ENCODE measurements around the gene TRPM1. TPM values are rescaled to one million over a fixed set of nuclear protein-coding genes. Genes with fewer than 3 reads are reported as not detected.
"Not testable (repeated sequence)": the region's sequence is repeated elsewhere in the genome, so short reads cannot be mapped to it uniquely, and the experiment has no call there.

TRPM1 gene
- total RNA-seq, 4 donors from 2014 or later: not detected

- no peak for DNase-seq
Observed at GRCh38 chr15:31090766-31091165, 10.8 kb downstream of the TRPM1 start.

GRCh38 chr15:31089368-31090047, 12.0 kb downstream of the TRPM1 start:
- H3K4me3 ChIP-seq: no peak overlapping the region
- no peaks in the 10 kb centered on the region for H3K9me3 ChIP-seq
- no peaks in the 10 kb centered on the region for H3K4me1 ChIP-seq
- DNase-seq: no peak
- H3K27ac ChIP-seq: no peak overlapping the region
- TF ChIP-seq CTCF (IDR thresholded peaks at IDR 0.05): no peak
- no peak for TF ChIP-seq POLR2A (IDR thresholded peaks at IDR 0.05)
- no peaks in the 10 kb centered on the region for H3K27me3 ChIP-seq
- H3K36me3 ChIP-seq: no peaks in the 10 kb centered on the region

More at GRCh38 chr15:31090766-31091165, 10.8 kb downstream of the TRPM1 start:
- Histone ChIP-seq H3K36me3 (no peaks in the 10 kb centered on the region), H3K4me3 (no peak overlapping the region), H3K27me3 (no peaks in the 10 kb centered on the region), H3K9me3 (no peaks in the 10 kb centered on the region), H3K27ac (no peak overlapping the region), H3K4me1 (no peaks in the 10 kb centered on the region)
- no peak for TF ChIP-seq POLR2A (IDR thresholded peaks at IDR 0.05)
- TF ChIP-seq CTCF (IDR thresholded peaks at IDR 0.05): no peak

- no peaks in the 10 kb centered on the region for H3K36me3 ChIP-seq
- H3K27ac ChIP-seq: no peak overlapping the region
- no peak overlapping the region for H3K4me3 ChIP-seq
- no peaks in the 10 kb centered on the region for H3K4me1 ChIP-seq
- TF ChIP-seq POLR2A (IDR thresholded peaks at IDR 0.05) (no peak), CTCF (IDR thresholded peaks at IDR 0.05) (no peak)
- H3K9me3 ChIP-seq: no peaks in the 10 kb centered on the region
- no peak for DNase-seq
- H3K27me3 ChIP-seq: no peaks in the 10 kb centered on the region
Observed at GRCh38 chr15:31088672-31089367, 12.7 kb downstream of the TRPM1 start.

- not testable (repeated sequence) for H3K27me3 ChIP-seq, DNase-seq, H3K27ac ChIP-seq, H3K9me3 ChIP-seq, H3K36me3 ChIP-seq, H3K4me3 ChIP-seq, H3K4me1 ChIP-seq
Observed at GRCh38 chr15:31088041-31088440, 13.5 kb downstream of the TRPM1 start.

GRCh38 chr15:31086344-31086743, 15.2 kb downstream of the TRPM1 start:
- no peaks in the 10 kb centered on the region for H3K36me3 ChIP-seq
- H3K27ac ChIP-seq: no peak overlapping the region
- no peaks in the 10 kb centered on the region for H3K27me3 ChIP-seq
- no peaks in the 10 kb centered on the region for H3K4me1 ChIP-seq
- TF ChIP-seq CTCF (IDR thresholded peaks at IDR 0.05) (no peak), POLR2A (IDR thresholded peaks at IDR 0.05) (no peak)
- no peaks in the 10 kb centered on the region for H3K9me3 ChIP-seq
- DNase-seq: no peak
- no peak overlapping the region for H3K4me3 ChIP-seq

- no peak overlapping the region for H3K27ac ChIP-seq
- H3K4me3 ChIP-seq: no peak overlapping the region
- DNase-seq: no peak
- no peaks in the 10 kb centered on the region for H3K9me3 ChIP-seq
- H3K27me3 ChIP-seq: no peaks in the 10 kb centered on the region
- TF ChIP-seq POLR2A (IDR thresholded peaks at IDR 0.05) (no peak), CTCF (IDR thresholded peaks at IDR 0.05) (no peak)
- no peaks in the 10 kb centered on the region for H3K36me3 ChIP-seq
- H3K4me1 ChIP-seq: no peaks in the 10 kb centered on the region
Observed at GRCh38 chr15:31085359-31085758, 16.2 kb downstream of the TRPM1 start.
